BLaER1 (cell line): Measurements from ENCODE around the gene PTK6.
A peak's percentile ranks its signal among the peaks of the same experiment; 100 is the strongest.

Source experiments
- H3K27ac ChIP-seq: shearing (Covaris generic); formaldehyde crosslinking; 2 replicates; pipeline ENCODE4 v1.8.1; 2022
- H3K27me3 ChIP-seq: shearing (Covaris generic); formaldehyde crosslinking; 2 replicates; pipeline ENCODE4 v1.8.1; 2022
- H3K36me3 ChIP-seq: shearing (Covaris generic); formaldehyde crosslinking; 2 replicates; pipeline ENCODE4 v1.8.1; 2022
- H3K4me1 ChIP-seq: shearing (Covaris generic); formaldehyde crosslinking; 2 replicates; pipeline ENCODE4 v1.8.1; 2022
- H3K4me2 ChIP-seq: shearing (Covaris generic); formaldehyde crosslinking; 2 replicates; pipeline ENCODE4 v1.8.1; 2022
- H3K4me3 ChIP-seq: shearing (Covaris generic); formaldehyde crosslinking; 2 replicates; pipeline ENCODE4 v1.8.1; 2022
- H3K9ac ChIP-seq: shearing (Covaris generic); formaldehyde crosslinking; 2 replicates; pipeline ENCODE4 v1.8.1; 2022
- H3K9me3 ChIP-seq: shearing (Covaris generic); formaldehyde crosslinking; 2 replicates; pipeline ENCODE4 v1.8.1; 2022
- H4K20me1 ChIP-seq: shearing (Covaris generic); formaldehyde crosslinking; 2 replicates; pipeline ENCODE4 v1.8.1; 2022
- Cebpa-rat ChIP-seq: shearing (Covaris generic); IDR thresholded peaks from 2 replicates; pipeline ENCODE4 v1.8.1; 2022

Gene PTK6

GRCh38 chr20:63531686-63532448 lies 5.3 kb downstream of the PTK6 start:
- peaks cover 57% of the 10 kb centered on the region for H3K4me1 ChIP-seq
- no peak overlapping the region for H3K9ac ChIP-seq
- no peak for TF ChIP-seq Cebpa-rat
- H3K9me3 ChIP-seq, result no peaks in the 10 kb centered on the region
- no peak overlapping the region for H3K27ac ChIP-seq
- H4K20me1 ChIP-seq, result peaks cover 9% of the 10 kb centered on the region; the same call in 1 of the 2 replicates
- no peak overlapping the region for H3K4me3 ChIP-seq
- peak overlapping the region; percentile 77 for H3K4me2 ChIP-seq
- no peaks in the 10 kb centered on the region for H3K36me3 ChIP-seq
- peaks cover 17% of the 10 kb centered on the region; the same call in 1 of the 2 replicates for H3K27me3 ChIP-seq

- H3K4me1 ChIP-seq, result peaks cover 54% of the 10 kb centered on the region
- no peak overlapping the region for H3K27ac ChIP-seq
- no peak overlapping the region for H3K9ac ChIP-seq
- H3K27me3 ChIP-seq, result peaks cover 17% of the 10 kb centered on the region; the same call in 1 of the 2 replicates
- no peaks in the 10 kb centered on the region for H3K36me3 ChIP-seq
- no peak overlapping the region for H3K4me3 ChIP-seq
- peaks cover 18% of the 10 kb centered on the region; the same call in 1 of the 2 replicates for H4K20me1 ChIP-seq
- no peak for TF ChIP-seq Cebpa-rat
- no peaks in the 10 kb centered on the region for H3K9me3 ChIP-seq
- no peak overlapping the region for H3K4me2 ChIP-seq
Measured at GRCh38 chr20:63530788-63531160, 6.4 kb downstream of the PTK6 start.

- Histone ChIP-seq H3K4me2 (no peak overlapping the region), H3K9me3 (no peaks in the 10 kb centered on the region), H3K9ac (no peak overlapping the region), H3K4me1 (peaks cover 55% of the 10 kb centered on the region), H3K36me3 (no peaks in the 10 kb centered on the region), H4K20me1 (peaks cover 24% of the 10 kb centered on the region), H3K27ac (no peak overlapping the region), H3K27me3 (peaks cover 14% of the 10 kb centered on the region; the same call in 1 of the 2 replicates), H3K4me3 (no peak overlapping the region)
- TF ChIP-seq Cebpa-rat, result no peak
Measured at GRCh38 chr20:63529861-63530787, 7.1 kb downstream of the PTK6 start.

- H4K20me1 ChIP-seq, result peaks cover 32% of the 10 kb centered on the region
- no peak overlapping the region for H3K4me3 ChIP-seq
- peaks cover 6% of the 10 kb centered on the region; the same call in 1 of the 2 replicates for H3K27me3 ChIP-seq
- H3K9me3 ChIP-seq, result no peaks in the 10 kb centered on the region
- H3K9ac ChIP-seq, result no peak overlapping the region
- no peak overlapping the region for H3K27ac ChIP-seq
- H3K4me1 ChIP-seq, result peaks cover 55% of the 10 kb centered on the region
- no peak overlapping the region for H3K4me2 ChIP-seq
- TF ChIP-seq Cebpa-rat, result no peak
- H3K36me3 ChIP-seq, result no peaks in the 10 kb centered on the region
Measured at GRCh38 chr20:63529180-63529860, 7.9 kb downstream of the PTK6 start.

GRCh38 chr20:63527184-63527583 lies 10.0 kb downstream of the PTK6 start:
- Histone ChIP-seq H3K27me3 (0 out of 2 replicates have a peak, but pooled peaks cover 3% of the 10 kb centered on the region), H3K36me3 (peaks cover 18% of the 10 kb centered on the region), H4K20me1 (peaks cover 49% of the 10 kb centered on the region), H3K9me3 (peaks cover 11% of the 10 kb centered on the region), H3K27ac (no peak overlapping the region), H3K9ac (no peak overlapping the region), H3K4me1 (peaks cover 46% of the 10 kb centered on the region), H3K4me3 (no peak overlapping the region), H3K4me2 (no peak overlapping the region)
- TF ChIP-seq Cebpa-rat, result no peak

- Histone ChIP-seq H3K4me3 (no peak overlapping the region), H3K4me2 (peak overlapping the region; percentile 36), H3K9ac (no peak overlapping the region), H3K36me3 (peaks cover 21% of the 10 kb centered on the region), H3K27ac (no peak overlapping the region), H4K20me1 (peaks cover 61% of the 10 kb centered on the region), H3K9me3 (peaks cover 11% of the 10 kb centered on the region), H3K27me3 (no peaks in the 10 kb centered on the region), H3K4me1 (peaks cover 48% of the 10 kb centered on the region)
- no peak for TF ChIP-seq Cebpa-rat
Measured at GRCh38 chr20:63525971-63526370, 11.2 kb downstream of the PTK6 start.

GRCh38 chr20:63525185-63525584 lies 12.0 kb downstream of the PTK6 start:
- TF ChIP-seq Cebpa-rat, result no peak
- Histone ChIP-seq H4K20me1 (peaks cover 61% of the 10 kb centered on the region), H3K9ac (no peak overlapping the region), H3K4me2 (0 out of 2 replicates have a peak overlapping the region, but pooled peaks have one; percentile 1), H3K27me3 (no peaks in the 10 kb centered on the region), H3K4me3 (no peak overlapping the region), H3K27ac (no peak overlapping the region), H3K36me3 (peaks cover 21% of the 10 kb centered on the region), H3K9me3 (peaks cover 11% of the 10 kb centered on the region), H3K4me1 (peaks cover 42% of the 10 kb centered on the region)

- Histone ChIP-seq H3K9ac (no peak overlapping the region), H3K4me2 (no peak overlapping the region), H3K27ac (no peak overlapping the region), H3K4me3 (no peak overlapping the region), H3K36me3 (peaks cover 21% of the 10 kb centered on the region), H3K4me1 (peaks cover 58% of the 10 kb centered on the region), H3K9me3 (peaks cover 11% of the 10 kb centered on the region), H3K27me3 (no peaks in the 10 kb centered on the region), H4K20me1 (peaks cover 61% of the 10 kb centered on the region)
- TF ChIP-seq Cebpa-rat, result no peak
Measured at GRCh38 chr20:63522981-63523611, 14.1 kb downstream of the PTK6 start.
